GM19463 (cell line): ENCODE measurements around the gene ZFYVE27.

Source experiments
- ATAC-seq: cut with Tn5 transposase; IDR thresholded peaks from one replicate; pipeline ENCODE4 v1.9.1; 2021; ENCODE audit warnings: mild to moderate bottlenecking, moderate library complexity; ENCODE audit not compliant: unreplicated experiment

Gene ZFYVE27

GRCh38 chr10:97785731-97786130, 48.8 kb downstream of the ZFYVE27 start:
- no peak for ATAC-seq

GRCh38 chr10:97788552-97789442, 51.9 kb downstream of the ZFYVE27 start:
- no peak for ATAC-seq

- ATAC-seq, result no peak
These were observed 53.0 kb downstream of the ZFYVE27 start for GRCh38 chr10:97789770-97790397.

DNA sequence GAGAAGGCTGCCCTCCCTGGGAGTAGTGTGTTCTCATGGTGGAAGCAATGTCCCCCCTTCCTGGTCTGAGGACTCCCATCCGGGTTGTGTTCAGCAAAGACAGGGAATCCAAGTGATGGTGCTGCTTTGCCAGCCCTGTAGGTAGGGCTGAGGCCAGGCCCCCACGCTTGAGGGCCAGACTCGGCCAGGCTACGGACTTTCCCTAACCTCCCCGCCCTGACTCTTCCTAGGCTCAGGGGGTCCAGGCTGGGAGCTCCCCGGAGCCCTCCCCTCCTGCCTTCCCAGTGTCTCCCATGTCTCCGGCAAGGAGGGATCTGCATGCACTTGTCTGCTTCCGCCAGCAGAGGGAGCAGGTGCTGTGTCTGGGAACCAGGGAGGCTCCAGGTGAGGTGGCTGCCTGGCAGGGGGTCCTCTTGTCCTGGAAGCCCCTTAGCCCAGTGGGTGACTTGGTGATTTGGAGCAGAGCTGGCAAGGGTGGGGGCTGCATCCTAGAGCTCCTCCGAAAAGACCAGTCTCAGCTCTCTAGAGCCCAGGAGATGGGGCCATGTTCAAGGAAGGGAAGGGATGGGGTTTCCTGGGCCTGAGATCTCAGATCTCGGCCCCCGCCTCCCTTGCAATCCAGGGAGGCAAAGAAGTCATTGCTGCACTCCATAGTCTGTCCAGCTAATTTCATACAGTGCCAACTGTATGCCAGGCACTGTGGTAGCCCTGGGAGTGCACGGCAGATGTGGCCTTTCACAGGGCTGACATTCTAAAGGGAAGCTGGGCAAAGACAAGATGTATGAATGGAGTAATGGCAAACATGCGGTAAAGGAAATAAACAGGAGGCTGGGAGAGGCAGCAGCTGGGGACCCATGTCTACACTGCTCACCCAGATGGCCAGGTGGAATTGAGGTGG, 55.1 kb downstream of the ZFYVE27 start:
- no peak for ATAC-seq

DNA sequence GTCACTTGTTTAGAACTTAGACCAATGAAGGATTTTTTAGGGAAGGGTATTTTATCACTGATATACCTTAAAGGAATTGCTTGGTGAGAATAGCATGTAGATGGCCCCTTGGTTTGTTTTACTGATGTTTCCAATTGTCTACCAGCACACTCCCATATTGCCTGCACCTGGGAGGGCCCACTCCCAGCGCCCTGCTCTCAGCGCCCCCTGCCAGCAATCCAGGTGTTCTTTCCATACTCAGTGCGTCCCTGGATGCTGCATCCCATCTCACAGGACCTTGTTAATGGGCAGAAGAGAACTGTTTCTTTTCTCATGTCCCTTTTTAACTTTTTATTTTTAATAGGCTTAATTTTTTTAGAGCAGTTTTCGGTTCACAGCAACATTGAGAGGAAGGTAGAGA, 59.0 kb downstream of the ZFYVE27 start:
- ATAC-seq, result no peak

GRCh38 chr10:97796651-97797050, 59.7 kb downstream of the ZFYVE27 start:
- no peak for ATAC-seq

DNA sequence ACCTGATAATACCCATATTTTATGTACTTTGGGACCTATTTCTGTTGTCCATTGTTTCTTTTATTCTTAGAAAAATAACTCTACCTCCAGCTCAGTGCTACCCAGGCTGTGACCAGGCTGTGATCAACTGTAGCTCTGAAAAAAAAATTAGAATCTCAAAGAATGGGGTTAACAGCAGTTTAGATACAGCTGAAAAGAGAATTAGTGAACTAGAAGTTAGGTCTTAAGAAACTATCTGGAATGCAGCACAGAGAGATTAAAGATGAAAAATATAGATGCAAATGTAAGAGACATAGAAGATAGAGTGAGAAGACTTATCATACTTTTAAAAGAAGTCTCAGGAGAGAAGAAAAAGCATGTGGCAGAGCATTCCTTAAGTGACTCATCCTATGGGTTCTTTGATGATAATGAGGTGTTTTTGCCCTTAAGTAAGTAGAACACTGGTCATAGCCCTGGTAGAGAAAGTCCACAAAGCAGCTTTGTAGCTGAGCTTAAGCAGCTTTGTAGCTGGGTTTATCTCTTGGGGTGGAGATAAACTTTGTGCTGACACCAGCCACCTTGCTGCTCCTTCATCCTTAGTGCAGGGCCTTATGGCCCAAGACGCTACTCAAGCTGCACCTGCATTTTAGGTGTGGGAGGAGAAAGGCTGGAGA, 62.2 kb downstream of the ZFYVE27 start:
- ATAC-seq, result no peak

DNA sequence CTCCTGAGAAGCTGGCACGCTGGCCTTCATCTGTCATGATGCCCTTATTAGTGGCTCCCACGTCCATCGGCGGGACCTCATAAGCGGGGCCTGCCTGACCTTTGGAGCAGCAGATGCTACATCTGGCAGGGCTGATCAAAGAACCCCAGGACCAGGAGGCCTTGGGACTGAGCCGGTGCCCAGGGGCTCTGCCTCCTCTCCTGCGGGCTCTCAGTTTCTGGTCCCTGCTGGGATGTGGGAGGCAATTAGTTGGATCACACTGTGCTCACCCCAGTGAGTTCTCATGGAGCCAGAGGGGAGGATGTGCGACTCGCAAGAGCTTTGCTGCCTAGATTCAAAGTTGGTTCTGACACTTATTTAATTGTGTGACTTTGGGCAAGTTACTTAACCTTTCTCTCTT, 63.5 kb downstream of the ZFYVE27 start:
- no peak for ATAC-seq

- no peak for ATAC-seq
These were observed 64.5 kb downstream of the ZFYVE27 start for GRCh38 chr10:97801422-97801821.

DNA sequence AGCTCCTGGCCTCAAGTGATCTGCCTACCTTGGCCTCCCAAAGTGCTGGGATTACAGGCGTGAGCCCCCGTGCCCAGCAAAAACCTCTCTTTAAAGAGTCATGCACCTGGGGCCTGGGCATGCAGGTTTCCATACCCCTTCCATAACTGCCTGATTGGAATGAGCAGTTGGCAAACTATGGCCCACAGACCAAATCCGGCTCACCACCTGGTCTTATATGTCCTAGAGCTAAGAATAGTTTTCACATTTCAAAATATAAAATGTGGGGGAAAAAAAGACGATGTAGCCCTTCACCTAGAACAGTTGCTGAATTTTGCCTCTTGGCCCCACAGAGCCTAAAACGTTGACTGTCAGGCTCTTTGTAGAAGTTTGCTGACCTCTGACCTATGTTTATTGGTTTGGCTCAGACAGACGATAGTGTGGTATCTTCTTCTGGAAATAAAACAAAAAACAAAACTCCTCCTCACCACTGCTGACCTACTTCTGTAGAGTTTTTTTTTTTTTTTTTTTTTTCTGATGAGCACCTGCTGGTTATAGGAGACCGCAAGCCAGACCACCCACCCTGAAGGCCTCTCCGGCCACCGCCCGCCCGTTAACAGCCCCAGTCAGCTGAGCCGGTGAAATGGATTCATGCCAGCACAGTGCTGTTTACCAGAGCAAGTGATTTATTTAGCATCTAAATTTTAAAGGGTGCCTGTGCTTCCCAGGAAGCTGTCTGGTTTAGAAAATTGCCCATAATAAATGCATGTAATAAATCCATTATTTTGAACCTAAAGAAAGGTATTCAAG, 68.4 kb downstream of the ZFYVE27 start:
- ATAC-seq, result no peak

DNA sequence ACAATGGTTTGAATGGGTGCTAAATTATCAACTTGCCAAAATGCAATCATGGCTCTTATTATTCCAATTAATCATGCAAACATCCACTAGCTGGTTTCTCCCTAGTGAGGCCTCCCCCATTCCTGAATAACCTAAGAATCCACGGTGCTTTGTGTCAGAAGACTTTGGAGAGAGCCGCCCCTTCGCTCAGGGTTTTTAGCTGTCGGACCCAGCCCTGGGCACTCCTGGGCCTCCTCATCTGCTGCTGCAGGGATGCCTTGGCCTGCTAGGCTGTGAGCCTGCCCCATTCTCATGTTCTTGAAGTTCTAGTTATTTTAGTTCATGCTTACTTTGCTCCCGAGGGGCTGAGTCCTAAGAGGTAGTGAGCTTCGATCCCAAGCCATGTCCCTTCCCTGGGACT, 69.0 kb downstream of the ZFYVE27 start:
- no peak for ATAC-seq

DNA sequence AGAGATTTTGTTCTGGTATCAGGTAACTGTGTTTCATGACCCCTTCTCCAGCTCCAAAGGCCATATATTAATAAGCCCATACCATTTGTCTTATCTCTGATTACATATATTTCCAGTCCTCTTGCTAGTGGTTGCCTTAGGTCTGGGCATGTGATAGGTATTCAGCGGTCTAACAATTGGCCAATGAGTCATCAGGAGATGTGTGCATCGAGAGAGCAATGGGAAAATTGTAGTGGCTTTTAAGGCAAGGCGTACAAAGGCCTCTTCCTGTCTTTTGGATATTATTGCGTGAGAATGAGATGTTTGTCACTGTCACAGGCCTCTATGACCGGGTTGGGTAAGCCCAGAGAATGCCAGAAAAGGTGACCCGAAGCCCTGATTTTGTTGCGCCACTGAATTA, 73.5 kb downstream of the ZFYVE27 start:
- no peak for ATAC-seq
